Measurements from ENCODE around the gene FTSJ3. TPM values are rescaled to one million over a fixed set of nuclear protein-coding genes. Genes with fewer than 3 reads are reported as not detected.
"Not testable (repeated sequence)": the region's sequence is repeated elsewhere in the genome, so short reads cannot be mapped to it uniquely, and the experiment has no call there.

Gene FTSJ3
- polyA plus RNA-seq, 3 donors from 2014 or later: 13.3 to 37.9 (median 19.0) TPM

- no peak for DNase-seq
- Mint-ChIP-seq H3K27me3 (ENCODE audit: low read depth in 3 of 3) (peaks cover 4 to 7% (median 5%) of the 10 kb centered on the region in 3 donors), H3K36me3 (no peaks in the 10 kb centered on the region), H3K4me1 (peaks cover 15 to 16% of the 10 kb centered on the region in 2 donors), H3K4me3 (peak overlapping the region in 1 of 5 donors; percentile 38), H3K27ac (no peak overlapping the region), H3K9me3 (peaks cover 0 to 2% (median 0%) of the 10 kb centered on the region in 6 donors)
Observed at GRCh38 chr17:63850401-63850800, 22.9 kb upstream of the FTSJ3 start.

- H3K4me1 Mint-ChIP-seq: peaks cover 19% of the 10 kb centered on the region in 2 donors
- H3K27ac Mint-ChIP-seq: peak overlapping the region; percentile 90 to 97 (median 96)
- DNase-seq: peak; percentile 93 to 95 (median 94)
- H3K36me3 Mint-ChIP-seq: no peaks in the 10 kb centered on the region
- H3K27me3 Mint-ChIP-seq (ENCODE audit: low read depth in 3 of 3): peaks cover 4 to 7% (median 5%) of the 10 kb centered on the region in 3 donors
- peaks cover 0 to 2% (median 0%) of the 10 kb centered on the region in 6 donors for H3K9me3 Mint-ChIP-seq
- peak overlapping the region; percentile 77 to 91 (median 88) for H3K4me3 Mint-ChIP-seq
Observed at GRCh38 chr17:63848834-63849689, 21.6 kb upstream of the FTSJ3 start.

- peaks cover 26 to 27% of the 10 kb centered on the region in 2 donors for H3K4me1 Mint-ChIP-seq
- H3K9me3 Mint-ChIP-seq: peaks cover 0 to 2% (median 0%) of the 10 kb centered on the region in 6 donors
- no peaks in the 10 kb centered on the region for H3K36me3 Mint-ChIP-seq
- H3K27me3 Mint-ChIP-seq (ENCODE audit: low read depth in 3 of 3): peaks cover 4 to 10% (median 7%) of the 10 kb centered on the region in 3 donors
- H3K4me3 Mint-ChIP-seq: peak overlapping the region; percentile 56 to 91 (median 83)
- no peak for DNase-seq
- peak overlapping the region in 5 of 6 donors; percentile 80 to 90 (median 81) for H3K27ac Mint-ChIP-seq
Observed at GRCh38 chr17:63847525-63848249, 20.2 kb upstream of the FTSJ3 start.

GRCh38 chr17:63845509-63845908, 18.0 kb upstream of the FTSJ3 start:
- no peak for DNase-seq
- Mint-ChIP-seq H3K27ac (peak overlapping the region in 2 of 6 donors; percentile 16 to 49), H3K4me1 (peaks cover 42 to 43% of the 10 kb centered on the region in 2 donors), H3K27me3 (ENCODE audit: low read depth in 3 of 3) (peaks cover 6 to 15% (median 9%) of the 10 kb centered on the region in 3 donors), H3K4me3 (no peak overlapping the region), H3K9me3 (peaks cover 0 to 2% (median 0%) of the 10 kb centered on the region in 6 donors), H3K36me3 (no peaks in the 10 kb centered on the region)

- DNase-seq: no peak
- H3K9me3 Mint-ChIP-seq: no peaks in the 10 kb centered on the region
- H3K4me3 Mint-ChIP-seq: peak overlapping the region; percentile 84 to 89 (median 85)
- H3K36me3 Mint-ChIP-seq: no peaks in the 10 kb centered on the region
- peaks cover 3 to 15% (median 11%) of the 10 kb centered on the region in 3 donors for H3K27me3 Mint-ChIP-seq (ENCODE audit: low read depth in 3 of 3)
- H3K27ac Mint-ChIP-seq: peak overlapping the region; percentile 85 to 92 (median 91)
- H3K4me1 Mint-ChIP-seq: peaks cover 46 to 48% of the 10 kb centered on the region in 2 donors
Observed at GRCh38 chr17:63843910-63844677, 16.6 kb upstream of the FTSJ3 start.

GRCh38 chr17:63843387-63843888, 16.0 kb upstream of the FTSJ3 start:
- not testable (repeated sequence) for H3K36me3 Mint-ChIP-seq, H3K9me3 Mint-ChIP-seq
- peak overlapping the region; percentile 84 to 89 (median 85) for H3K4me3 Mint-ChIP-seq
- peaks cover 44 to 50% of the 10 kb centered on the region in 2 donors for H3K4me1 Mint-ChIP-seq
- H3K27me3 Mint-ChIP-seq (ENCODE audit: low read depth in 3 of 3): peaks cover 2 to 13% (median 8%) of the 10 kb centered on the region in 3 donors
- peak; percentile 32 to 53 (median 48) for DNase-seq
- H3K27ac Mint-ChIP-seq: peak overlapping the region; percentile 85 to 92 (median 91)

GRCh38 chr17:63842540-63843386, 15.3 kb upstream of the FTSJ3 start, which contains the start of gene SMARCD2:
Gene SMARCD2 (minus strand): TSS chr17:63842685. CDS start chr17:63842674, 11 bp downstream.
- peak; percentile 97 to 98 (median 98) for DNase-seq
- H3K27ac Mint-ChIP-seq: peak within 1 kb of the TSS; percentile 85 to 93 (median 92)
- peaks cover 2 to 11% (median 5%) of the 10 kb centered on the region in 3 donors for H3K27me3 Mint-ChIP-seq (ENCODE audit: low read depth in 3 of 3)
- H3K9me3 Mint-ChIP-seq: no peaks in the 10 kb centered on the region
- no peaks in the 10 kb centered on the region for H3K36me3 Mint-ChIP-seq
- peak within 1 kb of the TSS; percentile 89 to 95 (median 92) for H3K4me3 Mint-ChIP-seq
- peaks cover 41 to 49% of the 10 kb centered on the region in 2 donors for H3K4me1 Mint-ChIP-seq

- no peak for DNase-seq
- H3K9me3 Mint-ChIP-seq: no peaks in the 10 kb centered on the region
Observed at GRCh38 chr17:63842173-63842539, 14.7 kb upstream of the FTSJ3 start.

GRCh38 chr17:63841350-63842172, 14.1 kb upstream of the FTSJ3 start:
- Mint-ChIP-seq H3K9me3 (no peaks in the 10 kb centered on the region), H3K27ac (peak overlapping the region; percentile 59 to 93 (median 83)), H3K4me3 (peak overlapping the region; percentile 89 to 95 (median 92)), H3K27me3 (ENCODE audit: low read depth in 3 of 3) (peaks cover 2 to 11% (median 5%) of the 10 kb centered on the region in 3 donors), H3K4me1 (peaks cover 46 to 53% of the 10 kb centered on the region in 2 donors), H3K36me3 (peaks cover 0 to 3% (median 2%) of the 10 kb centered on the region in 3 donors)
- DNase-seq: no peak

More at GRCh38 chr17:63842173-63842539, 14.7 kb upstream of the FTSJ3 start:
- Mint-ChIP-seq H3K27ac (peak overlapping the region; percentile 59 to 93 (median 82)), H3K36me3 (no peaks in the 10 kb centered on the region), H3K4me1 (peaks cover 40 to 48% of the 10 kb centered on the region in 2 donors), H3K4me3 (peak overlapping the region; percentile 89 to 95 (median 92)), H3K27me3 (ENCODE audit: low read depth in 3 of 3) (peaks cover 2 to 11% (median 5%) of the 10 kb centered on the region in 3 donors)

- Mint-ChIP-seq H3K4me1 (peaks cover 46 to 59% of the 10 kb centered on the region in 2 donors), H3K9me3 (no peaks in the 10 kb centered on the region)
Observed at GRCh38 chr17:63840591-63841349, 13.3 kb upstream of the FTSJ3 start.

GRCh38 chr17:63838631-63839171, 11.2 kb upstream of the FTSJ3 start:
- H3K27ac Mint-ChIP-seq: no peak overlapping the region
- H3K4me3 Mint-ChIP-seq: no peak overlapping the region
- peaks cover 2 to 16% (median 7%) of the 10 kb centered on the region in 3 donors for H3K27me3 Mint-ChIP-seq (ENCODE audit: low read depth in 3 of 3)
- peaks cover 0 to 8% (median 4%) of the 10 kb centered on the region in 3 donors for H3K36me3 Mint-ChIP-seq
- no peak for DNase-seq
- H3K9me3 Mint-ChIP-seq: no peaks in the 10 kb centered on the region
- H3K4me1 Mint-ChIP-seq: peaks cover 47 to 67% of the 10 kb centered on the region in 2 donors

More at GRCh38 chr17:63840591-63841349, 13.3 kb upstream of the FTSJ3 start:
- Mint-ChIP-seq H3K4me3 (peak overlapping the region; percentile 89 to 95 (median 92)), H3K36me3 (peaks cover 0 to 4% (median 2%) of the 10 kb centered on the region in 3 donors), H3K27me3 (ENCODE audit: low read depth in 3 of 3) (peaks cover 2 to 11% (median 5%) of the 10 kb centered on the region in 3 donors), H3K27ac (peak overlapping the region; percentile 59 to 93 (median 83))
- DNase-seq: no peak

Data from immature natural killer cell (primary cell).